ENCODE measurements around the gene POLR3A.

POLR3A gene

GRCh38 chr10:77978360-77978759, 51.0 kb downstream of the POLR3A start:
- no peak for DNase-seq (ENCODE audit: low read depth in 2 of 2)

DNA sequence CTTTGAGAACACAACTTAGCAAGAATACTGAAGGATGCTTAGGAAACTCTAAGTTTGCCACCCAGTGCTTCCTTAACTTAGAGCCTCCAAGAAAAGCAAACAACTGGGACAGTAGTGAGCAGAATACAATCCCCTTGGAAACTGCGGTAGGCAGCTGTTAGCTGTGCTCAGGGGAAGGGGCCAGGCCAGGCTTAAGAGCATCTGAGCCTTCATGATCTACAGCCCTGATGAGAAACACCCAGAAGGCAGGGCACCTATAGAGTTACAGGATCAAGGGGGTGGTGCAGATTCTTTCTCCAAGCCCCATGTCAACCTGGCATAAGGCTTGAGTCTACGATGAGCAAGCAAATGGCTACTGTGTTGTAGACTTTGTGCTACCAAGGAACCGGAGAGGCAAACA, 51.4 kb downstream of the POLR3A start:
- DNase-seq (ENCODE audit: low read depth in 2 of 2), result no peak

DNA sequence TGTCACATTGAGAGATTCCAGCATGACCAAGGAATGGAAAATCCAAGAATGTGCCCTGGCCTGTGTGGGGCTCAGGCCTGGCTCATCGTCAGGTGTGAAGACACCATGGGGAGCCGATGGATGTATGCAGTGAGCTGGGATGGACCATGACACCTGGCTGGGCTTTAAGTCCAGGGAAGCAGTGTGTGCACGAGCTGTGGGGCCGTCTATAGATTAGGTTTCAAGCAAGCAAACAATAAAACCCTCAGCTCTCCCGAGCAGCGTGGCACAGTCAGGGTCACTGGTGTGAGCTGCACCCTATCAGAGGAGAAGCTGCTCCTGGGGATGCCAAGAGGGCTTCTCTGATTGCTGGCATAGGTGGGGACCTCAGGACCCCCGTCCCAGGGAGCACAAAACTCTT, 52.3 kb downstream of the POLR3A start:
- DNase-seq (ENCODE audit: low read depth in 2 of 2), result no peak

DNA sequence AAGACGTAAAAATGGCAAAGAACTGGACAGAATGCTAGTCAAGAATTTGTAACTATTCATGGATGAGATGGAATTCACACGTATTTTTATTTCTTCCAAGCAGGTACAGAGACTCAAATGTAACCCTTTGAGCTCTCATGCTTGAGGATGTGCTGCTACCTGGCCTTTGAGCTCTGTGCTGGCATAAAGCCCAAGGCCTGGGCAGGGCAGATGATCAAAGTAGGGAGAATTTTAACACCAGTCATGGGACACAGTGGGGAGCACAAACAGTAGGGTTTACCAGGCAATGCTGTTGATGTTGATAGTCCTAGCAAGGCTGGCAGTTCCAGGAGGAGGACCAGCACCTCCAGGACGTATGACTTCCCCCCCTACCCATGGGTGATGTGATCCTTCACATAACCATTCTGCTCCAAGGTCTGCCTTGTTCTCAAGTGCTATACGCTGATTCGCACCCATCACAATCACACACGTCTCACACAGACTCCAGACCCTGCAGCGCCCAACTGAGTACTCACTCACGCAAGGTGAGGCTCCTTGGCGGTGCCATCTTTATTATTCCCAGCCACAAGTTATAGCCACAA, 54.1 kb downstream of the POLR3A start:
- DNase-seq (ENCODE audit: low read depth in 2 of 2), result no peak

DNA sequence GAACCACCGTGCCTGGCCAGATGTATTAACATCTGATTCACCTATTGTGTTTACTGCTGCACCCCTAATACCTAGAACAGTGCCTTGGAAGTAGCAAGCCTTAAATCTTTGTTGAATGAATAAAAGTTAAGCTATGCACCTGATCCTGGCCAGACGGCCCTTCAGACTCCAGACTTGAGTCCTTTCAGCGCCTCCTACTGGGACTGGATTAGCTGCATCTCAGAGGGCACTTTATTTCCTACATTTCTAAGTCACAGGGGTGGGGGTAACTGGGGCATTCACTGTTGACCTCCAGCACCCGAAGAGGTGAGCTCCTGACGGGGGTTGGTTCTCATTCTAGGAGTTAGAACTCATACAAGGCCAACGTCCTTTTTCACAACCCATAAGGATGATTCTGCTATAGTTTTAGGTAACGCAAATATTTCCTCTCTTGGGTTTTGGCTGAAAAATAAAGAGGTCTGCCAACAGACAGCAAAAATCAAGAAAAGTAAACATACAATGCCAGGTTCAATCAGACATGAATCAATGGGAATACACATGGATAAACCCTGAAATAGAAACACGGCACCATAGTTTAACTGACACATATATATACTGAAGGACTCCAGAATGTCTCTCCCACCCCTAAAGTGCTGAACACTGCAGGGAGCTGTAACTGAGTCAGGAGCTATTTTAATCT, 54.8 kb downstream of the POLR3A start:
- DNase-seq (ENCODE audit: low read depth in 2 of 2), result no peak

- DNase-seq (ENCODE audit: low read depth in 2 of 2), result no peak
These were observed 56.0 kb downstream of the POLR3A start for GRCh38 chr10:77973276-77973675.

DNA sequence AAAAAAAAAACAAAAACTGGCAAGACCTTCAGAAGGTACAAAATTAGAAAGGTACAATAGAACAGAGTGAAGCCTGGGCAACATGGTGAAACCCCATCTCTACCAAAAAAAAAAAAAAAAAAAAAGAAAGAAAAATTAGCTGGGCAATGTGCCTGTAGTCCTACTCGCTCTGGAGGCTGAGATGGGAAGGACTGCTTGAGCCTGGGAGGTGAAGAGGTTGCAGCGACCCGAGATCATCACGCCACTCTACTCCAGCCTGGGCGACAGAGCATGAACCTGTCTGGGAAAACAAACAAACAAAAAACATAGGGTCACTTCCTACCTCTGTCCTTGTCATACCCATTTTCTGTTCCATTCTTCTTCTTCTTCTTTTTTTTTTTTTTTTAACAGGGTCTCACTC, 57.2 kb downstream of the POLR3A start:
- DNase-seq (ENCODE audit: low read depth in 2 of 2), result no peak

DNA sequence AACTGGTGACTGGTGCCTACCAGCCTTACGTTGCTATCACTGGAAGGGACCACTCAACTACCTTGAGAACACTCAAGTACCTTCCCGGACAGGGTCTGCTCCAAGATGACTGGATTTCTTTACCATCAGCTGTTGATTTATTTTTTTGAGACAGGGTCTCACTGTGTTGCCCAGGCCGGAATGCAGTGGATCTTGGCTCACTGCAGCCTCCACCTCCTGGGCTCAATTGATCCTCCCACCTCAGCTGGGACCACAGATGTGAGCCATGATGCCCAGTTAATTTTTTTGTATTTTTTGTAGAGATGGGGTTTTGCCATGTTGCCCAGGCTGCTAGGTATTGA, 57.5 kb downstream of the POLR3A start:
- DNase-seq (ENCODE audit: low read depth in 2 of 2), result no peak

- no peak for DNase-seq (ENCODE audit: low read depth in 2 of 2)
These were observed 58.2 kb downstream of the POLR3A start for GRCh38 chr10:77970869-77971803.

- DNase-seq (ENCODE audit: low read depth in 2 of 2), result no peak
These were observed 60.2 kb downstream of the POLR3A start for GRCh38 chr10:77969114-77969513.

DNA sequence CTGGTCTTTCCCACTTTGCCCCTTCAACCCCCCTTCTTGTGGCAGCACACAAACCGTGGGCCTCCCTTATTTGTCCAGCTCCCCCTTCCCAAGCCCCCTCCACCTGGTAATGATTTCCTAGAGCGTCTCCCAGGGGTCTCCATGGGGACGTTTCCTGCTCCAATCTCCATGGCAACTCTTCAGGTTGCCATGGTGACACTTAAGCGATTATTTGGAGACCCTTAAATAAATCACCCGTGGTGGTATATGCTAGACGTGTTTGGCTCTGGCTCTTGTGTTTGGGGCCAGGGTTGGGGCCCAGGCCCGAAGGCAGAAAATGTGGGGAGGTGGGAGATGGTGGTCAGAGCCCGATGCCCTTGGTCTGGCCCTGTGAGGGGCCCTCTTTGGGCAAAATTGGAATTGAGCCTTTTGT, 61.7 kb downstream of the POLR3A start:
- no peak for DNase-seq (ENCODE audit: low read depth in 2 of 2)

DNA sequence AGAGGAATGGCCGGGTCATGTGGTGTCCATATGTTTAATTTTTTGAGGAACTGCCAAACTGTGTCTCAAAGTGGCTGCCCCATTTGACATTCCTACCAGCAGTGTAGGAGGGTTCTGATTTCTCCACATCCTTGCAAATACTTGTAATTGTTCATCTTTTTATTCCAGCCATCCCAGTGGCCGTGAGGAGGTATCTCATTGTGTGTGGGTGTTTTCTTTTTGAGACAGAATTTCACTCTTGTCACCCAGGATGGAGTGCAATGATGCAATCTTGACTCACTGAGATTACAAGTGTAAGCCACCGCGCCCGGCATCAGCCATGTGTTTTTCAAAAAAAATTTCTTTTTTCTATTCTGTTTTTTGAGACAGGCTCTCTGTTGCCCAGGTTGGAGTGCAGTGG, 64.0 kb downstream of the POLR3A start:
- peak; percentile 9 for DNase-seq (ENCODE audit: low read depth in 2 of 2)

DNA sequence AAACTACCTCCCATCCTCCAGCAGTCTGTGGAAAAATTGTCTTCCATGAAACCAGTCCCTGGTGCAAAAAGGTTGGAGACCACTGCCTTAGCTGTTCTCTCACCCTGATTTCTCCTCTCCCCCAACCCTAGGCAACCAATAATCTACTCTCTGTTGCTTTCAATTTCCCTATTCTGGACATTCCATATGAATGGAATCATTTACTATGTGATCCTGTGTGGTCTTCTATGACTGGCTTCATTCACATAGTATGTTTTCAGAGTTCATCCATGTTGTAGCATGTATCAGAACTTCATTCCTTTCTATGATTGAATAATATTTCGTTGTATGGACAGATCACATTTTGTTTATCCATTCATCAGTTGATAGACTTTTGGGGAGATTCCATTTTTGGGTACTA, 64.5 kb downstream of the POLR3A start:
- no peak for DNase-seq (ENCODE audit: low read depth in 2 of 2)

DNA sequence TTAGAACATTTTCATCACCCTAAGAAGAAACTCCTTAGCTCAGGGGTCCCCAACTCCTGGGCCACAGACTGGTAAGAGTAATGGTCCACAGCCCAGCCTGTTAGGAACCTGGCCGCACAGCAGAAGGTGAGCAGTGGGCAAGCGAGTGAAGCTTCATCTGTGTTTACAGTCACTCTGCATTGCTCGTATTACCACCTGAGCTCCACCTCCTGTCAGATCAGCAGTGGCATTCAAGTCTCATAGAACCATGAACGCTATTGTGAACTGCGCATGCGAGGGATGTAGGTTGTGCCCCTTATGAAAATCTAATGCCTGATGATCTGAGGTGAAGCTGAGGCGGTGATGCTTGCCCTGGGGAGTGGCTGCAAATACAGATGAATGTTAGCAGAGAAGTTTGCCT, 65.4 kb downstream of the POLR3A start:
- no peak for DNase-seq (ENCODE audit: low read depth in 2 of 2)

GRCh38 chr10:77962350-77963146, 66.8 kb downstream of the POLR3A start:
- DNase-seq (ENCODE audit: low read depth in 2 of 2), result no peak

- no peak for DNase-seq (ENCODE audit: low read depth in 2 of 2)
These were observed 67.6 kb downstream of the POLR3A start for GRCh38 chr10:77961668-77962067.

- no peak for DNase-seq (ENCODE audit: low read depth in 2 of 2)
These were observed 68.4 kb downstream of the POLR3A start for GRCh38 chr10:77960829-77961329.

- DNase-seq (ENCODE audit: low read depth in 2 of 2), result no peak
These were observed 69.3 kb downstream of the POLR3A start for GRCh38 chr10:77959887-77960455.

GRCh38 chr10:77959384-77959783, 69.9 kb downstream of the POLR3A start:
- no peak for DNase-seq (ENCODE audit: low read depth in 2 of 2)

GRCh38 chr10:77955136-77955535, 74.2 kb downstream of the POLR3A start:
- no peak for DNase-seq (ENCODE audit: low read depth in 2 of 2)

DNA sequence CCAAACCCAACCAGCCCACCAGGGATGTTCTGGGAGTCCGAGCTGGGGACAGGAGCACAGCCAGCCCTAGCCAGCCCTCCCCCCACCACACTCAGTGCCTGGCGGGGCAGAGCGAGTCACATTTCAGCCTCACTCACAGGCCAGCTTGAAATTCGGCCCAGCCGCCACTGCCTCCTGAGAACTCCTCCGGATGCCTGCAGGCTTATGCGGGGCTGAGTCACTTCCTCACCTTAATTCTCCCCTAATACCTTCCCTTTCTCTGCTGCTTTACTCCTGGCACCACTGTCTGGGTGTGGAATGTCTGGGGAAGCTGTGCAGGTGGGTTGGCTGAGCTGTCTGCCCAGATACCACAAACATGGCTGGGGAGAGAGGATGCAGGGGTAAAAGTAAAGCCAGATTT, 80.1 kb downstream of the POLR3A start:
- DNase-seq (ENCODE audit: low read depth in 2 of 2), result no peak

GRCh38 chr10:77946084-77946483, 83.2 kb downstream of the POLR3A start:
- DNase-seq (ENCODE audit: low read depth in 2 of 2), result no peak

Data from stimulated activated CD4-positive, alpha-beta T cell treated with anti-CD3 and anti-CD28 coated beads, Interleukin-4, amount 100 ng/mL, for 48 hours (primary cell).